Fibroblast of pulmonary artery (primary cell): ENCODE measurements around the gene PRKAG2.
A peak's percentile ranks its signal among the peaks of the same experiment; 100 is the strongest.

ENCODE experiments used
- DNase-seq: peaks from one replicate; pipeline ENCODE4 v3.0.0-alpha.2; 2010; ENCODE audit warnings: low read depth
- H3K4me3 ChIP-seq: replicated peaks from 2 replicates; pipeline ENCODE4 v1.5.1; 2011; ENCODE audit warnings: low read depth, mild to moderate bottlenecking, control low read depth, low read length, moderate library complexity
- CTCF ChIP-seq: IDR thresholded peaks from 2 replicates; pipeline ENCODE4 v1.5.1; 2011; ENCODE audit warnings: mild to moderate bottlenecking, control low read depth, low read length, inconsistent platforms; ENCODE audit errors: missing control alignments

PRKAG2 gene

GRCh38 chr7:151727579-151728285, 149.2 kb downstream of the PRKAG2 start:
- TF ChIP-seq CTCF = no peak
- no peak overlapping the region for H3K4me3 ChIP-seq
- peak; percentile 88 for DNase-seq

DNA sequence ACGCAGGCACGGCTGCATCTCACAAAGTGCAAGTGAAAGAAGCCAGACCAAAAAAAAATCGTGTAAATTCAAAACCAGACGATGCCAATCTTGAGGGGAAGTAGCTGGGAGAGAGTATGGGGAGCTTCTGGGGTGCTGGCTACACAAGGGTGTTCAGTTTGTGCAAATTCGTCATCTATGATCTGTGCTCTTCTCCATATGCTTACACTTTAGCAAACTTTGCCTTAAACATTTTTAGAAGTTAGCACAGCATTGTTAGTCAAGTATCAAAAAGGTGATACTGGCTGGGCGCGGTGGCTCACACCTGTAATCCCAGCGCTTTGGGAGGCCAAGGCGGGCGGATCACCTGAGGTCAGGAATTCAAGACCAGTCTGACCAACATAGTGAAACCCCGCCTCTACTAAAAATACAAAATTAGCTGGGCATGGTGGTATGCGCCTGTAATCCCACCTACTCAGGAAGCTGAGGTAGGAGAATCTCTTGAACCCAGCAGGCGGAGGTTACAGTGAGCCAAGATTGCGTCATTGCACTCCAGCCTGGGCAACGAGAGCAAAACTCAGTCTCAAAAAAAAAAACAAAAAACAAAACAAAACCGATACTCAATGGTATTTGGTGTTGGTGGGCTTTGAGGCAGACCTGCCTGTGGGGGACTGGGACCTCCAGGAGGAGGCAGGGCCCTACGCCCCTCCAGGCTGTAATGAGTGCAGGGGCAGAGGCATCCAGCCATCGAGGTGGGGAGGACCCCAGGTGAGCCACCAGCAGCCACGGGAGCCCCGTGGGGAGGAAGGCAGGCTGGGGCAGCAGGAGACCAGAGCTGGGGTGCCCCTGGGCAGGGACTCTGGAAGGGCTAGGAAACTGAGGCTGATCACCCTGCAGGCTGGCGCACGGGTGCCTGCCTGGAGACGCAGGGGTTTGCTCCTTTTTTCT, 150.0 kb downstream of the PRKAG2 start:
- TF ChIP-seq CTCF = no peak
- DNase-seq = no peak
- no peak overlapping the region for H3K4me3 ChIP-seq

GRCh38 chr7:151725844-151726651, 150.9 kb downstream of the PRKAG2 start:
- H3K4me3 ChIP-seq = no peak overlapping the region
- no peak for DNase-seq
- no peak for TF ChIP-seq CTCF

GRCh38 chr7:151724920-151725584, 151.9 kb downstream of the PRKAG2 start:
- no peak overlapping the region for H3K4me3 ChIP-seq
- TF ChIP-seq CTCF = no peak
- DNase-seq = no peak

DNA sequence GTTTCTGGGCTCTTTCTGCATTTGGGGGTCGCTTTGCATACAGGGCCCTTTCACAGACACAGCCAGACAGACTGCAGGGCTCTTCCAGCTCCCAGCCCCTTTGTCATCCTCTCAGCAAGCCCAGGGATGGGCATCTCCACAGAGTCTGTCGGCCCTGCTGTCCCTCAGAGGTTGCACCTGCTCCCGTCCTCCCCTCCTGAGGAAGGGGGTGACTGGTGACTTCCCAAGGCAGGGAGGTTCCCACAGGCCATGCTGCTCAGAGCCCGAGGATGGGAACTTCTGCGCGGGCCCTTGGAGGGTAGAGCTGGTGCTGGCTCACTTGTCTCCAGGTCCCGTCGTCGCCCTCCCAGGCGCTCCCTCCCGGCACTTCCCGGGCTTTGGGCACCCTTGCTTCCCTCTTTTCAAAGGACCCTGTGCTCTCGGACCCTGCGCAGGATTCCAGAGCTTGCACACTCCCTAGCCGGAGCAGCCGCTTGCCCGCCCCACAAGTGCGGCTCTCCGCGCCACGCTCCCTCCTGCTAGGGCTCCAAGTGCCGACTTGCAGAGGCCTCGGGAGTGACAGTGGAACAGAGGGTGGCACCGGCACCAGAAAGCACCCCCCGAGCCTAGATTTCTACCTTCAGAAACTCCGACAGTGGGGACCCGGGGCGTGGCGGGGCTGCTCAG, 152.5 kb downstream of the PRKAG2 start:
- no peak for TF ChIP-seq CTCF
- no peak for DNase-seq
- no peak overlapping the region for H3K4me3 ChIP-seq

- H3K4me3 ChIP-seq = no peak overlapping the region
- no peak for TF ChIP-seq CTCF
- DNase-seq = no peak
Measured at GRCh38 chr7:151723321-151723720, 153.6 kb downstream of the PRKAG2 start.
